EL (cell line): ENCODE results near the gene PLPPR2.
"Not testable (repeated sequence)": the region's sequence is repeated elsewhere in the genome, so short reads cannot be mapped to it uniquely, and the experiment has no call there.

Experiments
- DNase-seq: peaks from one replicate; pipeline ENCODE4 v3.0.0-alpha.2; 2016

PLPPR2 gene

DNA sequence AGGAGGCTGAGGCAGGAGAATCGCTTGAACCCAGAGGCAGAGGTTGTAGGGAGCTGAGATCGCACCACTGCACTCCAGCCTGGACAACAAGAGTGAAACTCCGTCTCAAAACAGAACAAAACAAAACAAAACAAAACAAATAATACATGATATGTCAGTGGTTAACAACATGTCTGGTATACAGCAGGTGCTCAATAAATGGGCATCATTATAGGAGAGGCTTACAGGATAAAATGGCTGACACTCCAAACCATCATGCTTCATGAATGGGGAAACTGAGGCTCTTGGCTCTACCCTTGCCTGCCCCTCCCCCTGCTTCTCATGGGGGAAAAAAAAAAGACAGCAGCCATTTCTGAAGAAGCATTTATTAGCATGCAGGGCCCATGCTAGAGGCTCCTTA lies 12.8 kb upstream of the PLPPR2 start:
- no peak for DNase-seq

DNA sequence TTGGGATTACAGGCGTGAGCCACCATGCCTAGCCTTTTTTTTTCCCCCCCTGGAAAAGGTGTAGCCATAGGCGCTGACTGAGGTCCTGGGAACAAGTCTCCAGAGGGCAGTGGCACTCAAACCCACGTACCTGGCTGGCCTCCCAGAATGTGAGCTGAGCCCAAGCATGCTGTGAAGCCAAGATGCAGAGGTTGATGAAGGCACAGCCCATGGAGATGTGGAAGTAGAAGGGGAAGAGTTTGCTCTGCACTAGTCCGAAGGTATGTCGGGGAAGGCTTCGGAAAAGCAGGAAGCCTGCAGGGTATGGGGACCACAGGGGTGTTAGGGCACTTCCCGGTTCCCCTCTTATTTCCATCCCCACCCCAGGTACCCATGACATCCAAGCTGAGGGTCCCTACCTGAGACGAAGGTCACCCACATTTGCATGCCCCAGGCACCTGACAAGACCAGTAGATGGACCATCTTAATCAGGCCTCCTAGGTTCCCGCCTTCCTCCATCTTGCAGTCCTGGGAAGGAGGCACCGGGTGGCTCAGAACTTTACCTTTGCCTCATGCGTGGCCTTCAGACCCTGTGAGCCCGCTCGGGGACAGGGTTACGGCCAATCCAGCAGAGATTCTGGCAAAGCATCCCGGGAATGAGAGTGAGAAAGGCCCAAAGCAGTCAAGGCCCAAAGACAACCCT lies 10.0 kb upstream of the PLPPR2 start:
- no peak for DNase-seq

DNA sequence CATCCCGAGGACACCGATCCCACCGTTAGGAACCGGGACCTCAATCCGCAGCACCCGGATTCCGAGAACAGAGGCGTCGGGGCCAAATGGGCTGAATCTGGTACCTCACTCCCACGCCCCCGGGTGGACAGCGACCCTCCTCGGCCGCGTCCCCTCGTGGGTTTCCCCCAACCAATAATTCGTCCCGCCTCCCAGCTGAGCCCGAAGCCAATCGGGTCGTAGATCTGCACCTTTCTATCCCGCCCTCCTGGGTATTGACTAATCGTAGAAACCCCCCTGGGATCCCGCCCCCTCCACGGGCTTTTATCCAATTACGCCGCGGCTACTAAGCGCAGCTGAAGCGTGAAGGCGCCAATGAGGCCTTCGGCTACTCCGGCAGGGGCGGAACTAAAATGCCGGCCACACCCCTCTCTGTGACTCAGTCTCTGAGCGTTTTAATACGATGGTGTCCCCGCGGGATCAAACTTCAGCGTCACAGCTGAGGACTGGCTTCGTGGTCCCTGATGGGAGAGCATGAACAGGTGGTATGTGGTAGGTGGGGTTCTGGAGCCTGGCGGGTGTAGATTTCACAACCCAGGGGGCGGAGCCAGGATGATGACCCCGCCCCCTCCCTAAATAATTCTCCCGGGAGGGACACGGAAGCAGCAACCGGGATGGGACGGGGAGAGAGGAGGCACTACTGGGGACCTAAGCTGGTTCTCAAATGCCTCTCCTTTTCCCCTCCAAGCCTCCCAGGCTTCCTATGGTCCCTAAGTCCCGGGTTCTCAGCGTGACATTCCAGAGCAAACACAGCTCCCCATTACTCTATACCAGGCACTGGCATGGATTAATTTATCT lies 8.9 kb upstream of the PLPPR2 start, which contains the start of the genes CCDC159 and TMEM205:
TSS of gene CCDC159 (plus strand) at position 416 of the 837 bp plus-strand sequence. CDS start at position 504, 88 bp downstream.
TSS of gene TMEM205 (minus strand) at position 165 of the 837 bp plus-strand sequence. CDS start 649 bp downstream, outside the sequence.
- peak; percentile 100 for DNase-seq

DNA sequence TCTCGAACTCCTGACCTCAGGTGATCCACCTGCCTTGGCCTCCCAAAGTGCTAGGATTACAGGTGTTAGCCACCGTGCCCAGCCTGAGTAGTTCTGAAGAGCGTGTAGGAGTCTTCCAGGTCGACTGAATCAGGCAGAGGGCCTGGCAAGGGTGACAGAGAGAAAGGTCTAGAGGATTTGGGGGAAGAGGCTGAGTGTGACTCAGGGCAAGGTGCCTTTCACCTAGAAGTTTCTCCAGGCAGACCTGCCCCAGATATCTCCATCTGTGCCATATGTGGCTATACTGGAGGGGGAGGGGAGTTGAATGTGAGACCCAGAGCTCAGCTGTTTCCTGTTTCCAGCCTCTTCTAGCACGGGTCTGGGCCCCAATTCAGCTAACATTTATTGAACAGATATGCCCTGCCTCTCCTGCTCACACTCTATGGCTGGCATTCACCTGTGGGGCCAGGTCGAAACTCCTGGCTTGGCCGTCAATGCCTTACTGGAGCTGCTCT lies 7.6 kb upstream of the PLPPR2 start:
- no peak for DNase-seq

DNA sequence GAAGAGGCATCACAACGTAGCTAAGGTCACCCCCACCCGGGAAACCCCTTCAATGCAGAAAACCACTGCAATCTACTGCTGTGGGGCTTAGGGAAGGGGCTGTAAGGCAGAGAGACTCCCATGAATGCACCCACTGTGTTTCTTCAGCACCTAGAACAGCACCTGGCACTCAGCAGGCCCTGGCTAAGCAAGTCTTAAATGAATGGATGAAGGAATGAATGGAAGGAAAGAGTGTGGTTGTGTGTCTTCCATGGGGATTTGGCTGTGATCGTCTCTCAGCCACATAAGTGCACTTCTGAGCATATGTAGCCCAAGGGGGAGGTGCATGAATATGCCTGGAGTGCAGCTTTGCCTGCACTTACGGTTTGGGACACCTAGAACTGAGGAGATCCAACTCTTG lies 6.1 kb upstream of the PLPPR2 start:
- DNase-seq: no peak

DNA sequence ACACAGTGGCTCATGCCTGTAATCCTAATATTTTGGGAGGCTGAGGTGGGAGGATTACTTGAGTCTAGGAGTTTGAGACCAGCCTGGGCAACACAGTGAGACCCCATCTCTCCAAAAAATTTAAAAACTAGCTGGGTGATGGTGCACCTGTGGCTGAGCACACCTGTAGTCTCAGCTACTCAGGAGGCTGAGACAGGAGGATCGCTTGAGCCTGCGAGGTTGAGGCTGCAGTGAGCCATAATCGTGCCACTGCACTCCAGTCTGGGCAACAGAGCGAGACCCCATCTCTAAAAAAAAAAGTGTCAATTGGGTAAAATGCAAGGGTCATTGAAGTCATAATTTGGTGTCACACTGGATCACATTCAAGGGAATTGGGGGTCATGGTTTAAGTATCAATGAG lies 1.1 kb upstream of the PLPPR2 start:
- DNase-seq: not testable (repeated sequence)

DNA sequence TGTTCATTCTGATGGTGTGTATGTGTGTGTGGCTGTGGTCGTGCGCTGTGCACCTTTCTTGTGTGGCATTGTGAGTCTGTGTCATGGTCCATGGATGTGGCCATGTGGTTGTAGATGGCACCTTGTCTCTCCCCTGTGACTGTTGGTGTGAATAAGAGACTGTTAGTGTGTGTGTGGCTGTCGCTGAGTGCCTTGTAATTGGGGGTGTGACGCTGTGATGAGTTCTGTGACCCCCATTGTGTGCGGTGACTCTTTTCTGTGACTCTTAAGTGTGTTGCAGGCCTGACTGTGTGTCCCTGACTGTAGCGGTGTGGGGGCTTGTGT lies 804 bp downstream of the PLPPR2 start:
- DNase-seq: no peak

DNA sequence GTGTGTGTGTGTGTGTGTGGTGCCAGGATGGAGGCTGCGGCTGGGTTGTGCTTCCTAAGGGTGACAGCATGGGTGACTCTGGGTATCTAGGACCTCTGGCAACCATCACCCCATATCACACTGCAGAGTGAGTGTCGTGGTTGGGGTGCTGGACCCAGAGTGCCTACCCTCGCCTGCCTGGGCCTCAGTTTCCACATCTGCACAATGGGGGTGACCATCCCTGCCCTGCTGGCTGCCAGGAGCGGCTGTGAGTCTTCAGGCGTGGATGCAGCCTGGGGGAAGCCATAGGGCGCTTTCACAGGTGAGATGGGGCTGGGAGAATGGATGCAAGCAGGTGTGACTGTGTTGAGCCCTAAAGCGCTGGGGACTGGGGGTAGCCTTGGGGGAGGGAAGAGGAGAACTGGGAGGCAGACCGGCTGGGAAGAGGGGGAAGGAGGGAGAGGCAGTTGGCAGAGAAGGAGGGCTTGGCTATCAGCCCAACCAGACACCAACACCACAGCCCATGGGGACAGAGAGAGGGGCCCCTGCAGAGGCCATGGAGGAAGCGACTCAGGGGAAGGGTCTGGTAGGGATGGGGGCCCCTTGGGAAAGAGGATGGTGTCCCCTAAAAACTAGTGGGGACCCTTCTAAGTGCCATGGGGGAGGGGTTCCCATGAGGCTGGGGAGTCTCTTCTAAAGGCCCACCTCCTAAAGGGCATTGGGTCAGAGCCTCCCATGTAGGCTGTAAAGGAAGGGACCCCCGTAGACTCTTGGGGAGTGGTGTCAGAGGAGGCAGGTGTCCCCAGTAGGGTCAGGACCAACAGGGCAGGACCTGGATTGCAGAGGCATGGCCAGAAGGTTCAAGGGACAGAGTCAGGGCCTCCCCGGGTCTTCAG lies 1.7 kb downstream of the PLPPR2 start:
- DNase-seq: no peak

DNA sequence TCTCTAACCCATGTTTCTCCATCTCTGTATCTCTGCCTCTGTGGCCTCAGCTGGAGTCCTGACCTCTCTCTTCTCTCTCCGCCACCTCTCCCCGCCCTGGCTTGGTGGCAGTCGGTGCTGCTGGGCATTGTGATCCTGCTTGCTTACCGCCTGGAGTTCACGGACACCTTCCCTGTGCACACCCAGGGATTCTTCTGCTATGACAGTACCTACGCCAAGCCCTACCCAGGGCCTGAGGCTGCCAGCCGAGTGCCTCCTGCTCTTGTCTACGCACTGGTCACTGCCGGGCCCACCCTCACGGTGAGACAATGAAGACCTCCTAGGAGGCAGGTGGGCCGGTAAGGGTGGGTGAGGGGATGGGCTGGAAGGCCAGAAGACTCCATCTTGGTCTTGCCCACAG lies 4.2 kb downstream of the PLPPR2 start:
- DNase-seq: no peak

DNA sequence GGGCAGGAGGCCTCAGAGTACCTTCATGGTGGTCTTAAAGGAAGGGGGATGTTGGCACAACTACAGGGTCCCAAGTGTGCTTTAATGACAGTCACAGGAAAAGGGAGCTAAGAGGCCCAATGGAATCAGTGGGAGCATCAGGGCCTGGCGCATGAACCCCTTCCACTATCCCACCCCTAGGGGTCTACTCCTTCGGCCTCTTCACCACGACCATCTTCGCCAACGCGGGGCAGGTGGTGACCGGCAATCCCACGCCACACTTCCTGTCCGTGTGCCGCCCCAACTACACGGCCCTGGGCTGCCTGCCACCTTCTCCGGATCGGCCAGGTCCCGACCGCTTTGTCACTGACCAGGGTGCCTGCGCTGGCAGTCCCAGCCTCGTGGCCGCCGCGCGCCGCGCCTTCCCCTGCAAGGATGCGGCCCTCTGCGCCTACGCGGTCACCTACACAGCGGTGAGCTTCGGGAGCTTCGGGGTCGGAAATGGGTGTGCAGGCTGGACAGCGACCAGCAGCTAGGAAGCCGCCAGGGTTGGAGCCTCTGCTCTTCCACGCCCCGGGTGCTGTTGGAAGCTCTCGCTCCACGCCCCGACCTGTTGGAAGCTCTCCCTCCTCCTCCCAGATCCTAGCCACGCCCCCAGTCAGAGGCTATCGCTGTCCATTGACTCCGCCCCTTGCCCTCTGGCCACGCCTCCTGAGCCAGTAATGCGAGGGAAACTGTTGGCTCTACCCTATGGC lies 6.0 kb downstream of the PLPPR2 start:
- no peak for DNase-seq

DNA sequence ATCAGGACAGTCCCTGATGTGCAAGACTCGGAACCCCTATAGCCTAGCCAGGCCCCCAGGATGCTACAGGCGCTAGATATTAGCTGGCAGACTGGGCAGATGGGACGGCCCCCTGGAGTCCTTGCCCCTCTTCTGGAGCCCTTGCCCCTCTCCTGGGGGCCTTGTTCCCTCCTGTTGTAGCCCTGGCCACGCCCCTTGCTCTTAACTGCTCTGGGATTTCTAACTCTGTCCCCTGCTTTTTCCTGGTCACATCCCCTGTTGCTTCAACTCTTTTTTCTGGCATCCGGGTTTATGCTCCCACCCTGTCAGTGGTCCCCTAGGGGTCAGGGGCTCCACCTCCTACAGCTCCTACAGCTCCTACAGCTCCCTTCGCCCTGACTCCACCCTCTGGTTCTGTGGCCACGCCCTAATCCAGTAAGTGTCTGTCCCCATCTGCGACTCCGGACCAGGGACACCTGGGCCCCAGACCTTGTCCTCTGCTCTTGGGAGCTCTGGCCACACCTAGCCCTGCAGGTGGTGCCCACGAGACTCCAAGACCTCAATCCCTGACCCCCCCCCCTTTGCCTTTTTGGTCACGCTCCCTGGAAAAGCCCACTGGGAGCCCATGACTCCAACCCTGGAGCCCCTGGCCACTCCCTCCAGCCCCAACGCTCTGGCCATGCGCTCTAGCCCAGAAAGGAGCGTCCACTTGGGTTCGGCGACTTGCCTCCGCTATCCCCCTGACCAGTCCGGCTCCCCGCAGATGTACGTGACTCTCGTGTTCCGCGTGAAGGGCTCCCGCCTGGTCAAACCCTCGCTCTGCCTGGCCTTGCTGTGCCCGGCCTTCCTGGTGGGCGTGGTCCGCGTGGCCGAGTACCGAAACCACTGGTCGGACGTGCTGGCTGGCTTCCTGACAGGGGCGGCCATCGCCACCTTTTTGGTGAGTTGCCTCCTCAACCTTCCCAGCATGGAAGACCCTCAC lies 6.8 kb downstream of the PLPPR2 start:
- no peak for DNase-seq

DNA sequence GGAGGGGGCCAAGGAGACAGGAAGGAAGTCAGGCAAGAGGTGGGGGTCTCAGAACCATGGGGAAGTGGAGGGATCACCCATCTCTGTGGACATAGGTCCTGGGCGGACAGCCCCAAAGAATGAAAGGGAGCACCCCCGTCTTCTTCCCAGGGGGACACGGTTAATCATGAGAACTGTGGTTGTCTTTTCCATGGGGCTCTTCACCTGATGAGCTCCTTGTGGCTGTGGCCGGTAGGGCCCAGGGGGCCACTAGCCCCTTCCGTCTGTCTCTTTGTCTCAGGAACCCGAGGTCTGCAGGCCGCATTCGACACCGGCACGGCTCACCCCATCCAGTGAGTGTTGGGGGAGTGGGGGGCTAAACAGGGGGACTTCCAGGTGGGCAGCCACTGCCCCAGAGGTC lies 8.6 kb downstream of the PLPPR2 start:
- no peak for DNase-seq

DNA sequence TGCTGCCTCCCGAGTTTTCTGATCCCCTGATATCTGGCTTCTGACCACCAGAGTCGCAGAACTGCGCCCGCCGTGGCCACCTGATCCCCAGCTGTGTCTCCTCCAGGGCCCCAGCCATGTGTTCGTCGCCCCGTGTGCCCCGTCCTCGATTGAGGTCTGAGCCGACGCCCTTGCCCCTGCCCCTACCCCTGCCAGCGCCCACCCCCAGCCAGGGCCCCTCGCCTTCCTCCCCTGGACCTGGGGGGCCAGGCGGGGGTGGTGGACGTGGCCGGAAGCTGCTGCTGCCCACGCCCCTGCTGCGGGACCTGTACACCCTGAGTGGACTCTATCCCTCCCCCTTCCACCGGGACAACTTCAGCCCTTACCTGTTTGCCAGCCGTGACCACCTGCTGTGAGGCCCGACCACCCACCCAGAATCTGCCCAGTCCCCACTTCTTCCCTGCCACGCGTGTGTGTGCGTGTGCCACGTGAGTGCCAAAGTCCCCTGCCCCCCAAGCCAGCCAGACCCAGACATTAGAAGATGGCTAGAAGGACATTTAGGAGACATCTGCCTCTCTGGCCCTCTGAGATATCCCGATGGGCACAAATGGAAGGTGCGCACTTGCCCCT lies 9.2 kb downstream of the PLPPR2 start:
- DNase-seq: no peak

DNA sequence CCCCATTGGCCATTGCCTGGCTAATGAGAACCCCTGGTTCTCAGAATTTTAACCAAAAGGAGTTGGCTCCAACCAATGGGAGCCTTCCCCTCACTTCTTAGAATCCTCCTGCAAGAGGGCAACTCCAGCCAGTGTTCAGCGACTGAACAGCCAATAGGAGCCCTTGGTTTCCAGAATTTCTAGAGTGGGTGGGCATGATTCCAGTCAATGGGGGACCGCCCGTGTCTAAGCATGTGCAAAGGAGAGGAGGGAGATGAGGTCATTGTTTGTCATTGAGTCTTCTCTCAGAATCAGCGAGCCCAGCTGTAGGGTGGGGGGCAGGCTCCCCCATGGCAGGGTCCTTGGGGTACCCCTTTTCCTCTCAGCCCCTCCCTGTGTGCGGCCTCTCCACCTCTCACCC lies 9.7 kb downstream of the PLPPR2 start:
- DNase-seq: no peak

DNA sequence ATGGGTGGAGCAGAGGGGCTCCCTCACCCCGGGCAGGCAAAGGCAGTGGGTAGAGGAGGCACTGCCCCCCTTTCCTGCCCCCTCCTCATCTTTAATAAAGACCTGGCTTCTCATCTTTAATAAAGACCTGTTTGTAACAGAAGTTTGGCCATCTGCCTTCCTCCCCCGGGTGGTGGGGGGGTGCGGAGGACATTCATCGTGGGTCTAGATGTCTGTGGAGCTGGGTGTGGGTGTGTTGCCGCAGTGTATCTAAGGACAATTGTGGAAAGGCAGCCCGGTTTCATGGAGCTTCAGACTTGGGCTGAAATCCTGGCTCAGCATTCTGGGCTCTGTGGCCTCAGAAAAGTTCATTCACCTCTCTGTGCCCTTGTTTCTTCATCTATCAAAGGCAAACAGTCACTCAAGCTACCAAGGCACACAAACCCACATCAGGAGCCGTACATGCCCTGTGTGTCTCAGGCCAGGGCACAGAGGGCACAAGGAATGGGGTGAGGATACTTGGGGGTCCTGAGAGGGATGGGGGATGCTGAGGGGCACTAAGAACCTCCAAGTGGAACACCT lies 10.4 kb downstream of the PLPPR2 start:
- no peak for DNase-seq

DNA sequence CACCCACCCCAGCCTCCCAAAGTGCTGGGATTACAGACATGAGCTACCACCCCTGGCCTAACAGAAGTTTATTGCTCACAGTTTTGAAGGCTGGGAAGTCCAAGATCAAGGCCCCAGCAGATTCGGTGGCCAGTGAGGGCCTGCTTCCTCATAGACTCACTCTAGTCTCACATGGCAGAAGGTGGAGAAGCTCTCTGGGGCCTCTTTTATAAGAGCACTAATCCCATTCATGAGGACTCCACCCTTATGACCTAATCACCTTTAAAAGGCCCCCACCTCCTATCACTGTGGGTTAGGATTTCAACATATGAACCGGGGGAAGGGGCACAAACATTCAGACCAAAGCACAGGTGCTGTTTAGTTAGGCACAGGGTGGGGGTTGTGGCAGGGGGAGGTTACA lies 12.3 kb downstream of the PLPPR2 start:
- no peak for DNase-seq

DNA sequence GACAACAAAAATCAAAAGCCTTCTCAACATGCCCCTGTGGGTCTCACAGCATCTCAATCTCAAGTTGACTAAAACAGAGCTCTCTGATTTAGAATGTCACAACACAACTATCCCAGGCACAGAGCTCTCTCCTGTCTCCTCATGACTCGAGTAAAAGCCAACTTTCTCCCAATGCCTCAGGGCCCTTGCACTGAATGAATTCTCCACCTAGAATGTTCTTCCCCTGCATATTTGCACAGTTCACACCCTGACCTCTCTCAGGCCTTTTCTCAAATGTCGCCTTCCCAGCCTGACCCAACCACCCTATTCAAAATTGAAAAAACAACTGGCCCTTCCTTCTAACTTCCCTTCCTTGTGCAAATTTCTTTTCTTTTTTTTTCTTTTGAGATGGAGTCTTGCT lies 15.5 kb downstream of the PLPPR2 start:
- no peak for DNase-seq

DNA sequence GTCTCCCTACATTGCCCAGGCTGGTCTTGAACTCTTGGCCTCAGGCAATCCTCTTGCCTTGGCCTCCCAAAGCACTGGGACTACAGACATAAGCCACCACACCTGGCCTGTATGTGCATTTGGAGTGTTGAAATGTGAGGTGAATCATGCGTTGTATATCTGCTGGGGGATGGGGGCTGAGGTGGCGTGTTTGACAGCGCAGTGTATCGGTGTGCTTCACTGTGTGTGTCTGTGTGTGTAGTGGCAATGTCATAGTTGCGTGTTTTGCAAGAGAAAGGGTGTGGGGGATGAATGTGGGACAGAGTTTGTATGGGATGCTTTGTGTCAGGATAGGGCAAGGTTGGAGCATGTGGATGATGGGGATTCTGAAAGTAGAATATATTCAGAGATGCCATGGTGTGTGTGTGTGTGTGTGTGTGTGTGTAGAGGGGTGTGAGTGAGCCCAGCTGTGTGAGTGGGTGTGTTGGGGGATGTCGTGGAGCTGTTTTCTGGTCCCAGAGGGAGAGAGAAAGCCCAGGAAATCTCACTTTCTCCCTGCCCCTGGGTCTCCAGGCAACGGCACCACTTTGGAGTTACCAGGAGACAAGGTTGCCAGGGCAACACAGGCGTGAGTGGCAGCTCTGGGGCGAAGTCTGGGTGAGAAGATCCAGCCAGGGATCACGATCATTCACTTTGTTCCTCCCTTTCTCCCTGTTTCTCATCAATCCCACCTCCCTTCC lies 18.1 kb downstream of the PLPPR2 start:
- no peak for DNase-seq

DNA sequence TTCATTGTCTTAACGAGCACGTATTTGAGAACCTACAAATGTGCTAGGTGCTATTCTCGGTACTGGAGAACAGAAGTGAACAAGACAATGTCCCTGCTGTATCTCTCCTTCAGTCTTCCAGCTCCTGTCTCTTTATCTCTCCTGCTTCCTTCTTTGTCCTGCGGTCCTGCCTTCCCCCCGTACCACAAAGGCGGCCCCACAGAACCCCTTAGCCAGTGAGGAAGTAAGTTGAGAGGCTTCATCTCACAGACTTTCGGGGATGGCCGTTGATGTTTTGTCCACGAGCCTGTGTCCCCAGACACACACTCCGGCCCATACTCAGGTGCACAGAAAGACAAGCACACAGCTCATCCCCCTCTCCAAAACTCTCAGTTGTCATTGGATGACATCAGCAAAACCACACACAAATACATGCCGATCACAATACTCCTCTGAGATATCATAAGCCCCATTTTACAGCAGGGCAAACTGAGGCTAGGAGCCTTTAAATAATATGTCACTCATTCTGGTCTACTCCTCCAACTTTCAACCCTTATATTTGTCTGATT lies 18.7 kb downstream of the PLPPR2 start:
- no peak for DNase-seq
